HUDEP-2 (cell line): Measurements from ENCODE around the gene RHOU.
A peak's percentile ranks its signal among the peaks of the same experiment; 100 is the strongest.
"Not testable (repeated sequence)": the region's sequence is repeated elsewhere in the genome, so short reads cannot be mapped to it uniquely, and the experiment has no call there.

Experiments
- DNase-seq, 76 experiments: peaks; one replicate each; lab custom pipeline; 2025; ENCODE audit not compliant: unreplicated experiment in 76 of 76; lab: John Stamatoyannopoulos, UW

Gene RHOU

GRCh38 chr1:228734881-228735801 lies at the start of gene RHOU:
TSS of gene RHOU (plus strand) at chr1:228735479. CDS start at chr1:228735743, 264 bp downstream.
- DNase-seq: peak in 17 of 76 experiments; percentile 1 to 45 (median 11)

GRCh38 chr1:228687587-228687986 lies 47.7 kb upstream of the RHOU start:
- no peak for DNase-seq

- no peak for DNase-seq
Measured at GRCh38 chr1:228689255-228689654, 46.0 kb upstream of the RHOU start.

GRCh38 chr1:228691211-228691610 lies 44.1 kb upstream of the RHOU start:
- DNase-seq: no peak

DNA sequence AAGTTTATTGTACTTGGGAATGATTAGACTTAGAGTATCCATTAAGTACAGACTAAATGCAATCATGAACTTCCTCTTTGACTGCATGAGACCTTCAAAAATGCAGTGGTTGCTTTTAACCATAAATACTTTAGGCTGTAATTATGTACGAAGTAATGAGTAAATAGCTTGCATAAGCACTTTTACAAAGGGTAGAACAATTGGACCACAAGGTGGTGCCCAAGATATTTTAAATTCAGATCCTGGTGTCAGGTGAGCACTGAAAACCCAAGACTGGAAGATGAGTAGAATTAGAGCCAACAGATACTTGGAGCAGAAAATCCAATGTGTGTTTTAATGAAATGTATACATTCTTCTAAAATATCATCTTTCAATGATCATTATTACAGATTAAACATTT lies 43.4 kb upstream of the RHOU start:
- peak in 4 of 76 experiments; percentile 4 to 32 (median 20) for DNase-seq

- not testable (repeated sequence) for DNase-seq
Measured at GRCh38 chr1:228694447-228694846, 40.8 kb upstream of the RHOU start.

GRCh38 chr1:228695015-228695955 lies 40.0 kb upstream of the RHOU start:
- DNase-seq: no peak

DNA sequence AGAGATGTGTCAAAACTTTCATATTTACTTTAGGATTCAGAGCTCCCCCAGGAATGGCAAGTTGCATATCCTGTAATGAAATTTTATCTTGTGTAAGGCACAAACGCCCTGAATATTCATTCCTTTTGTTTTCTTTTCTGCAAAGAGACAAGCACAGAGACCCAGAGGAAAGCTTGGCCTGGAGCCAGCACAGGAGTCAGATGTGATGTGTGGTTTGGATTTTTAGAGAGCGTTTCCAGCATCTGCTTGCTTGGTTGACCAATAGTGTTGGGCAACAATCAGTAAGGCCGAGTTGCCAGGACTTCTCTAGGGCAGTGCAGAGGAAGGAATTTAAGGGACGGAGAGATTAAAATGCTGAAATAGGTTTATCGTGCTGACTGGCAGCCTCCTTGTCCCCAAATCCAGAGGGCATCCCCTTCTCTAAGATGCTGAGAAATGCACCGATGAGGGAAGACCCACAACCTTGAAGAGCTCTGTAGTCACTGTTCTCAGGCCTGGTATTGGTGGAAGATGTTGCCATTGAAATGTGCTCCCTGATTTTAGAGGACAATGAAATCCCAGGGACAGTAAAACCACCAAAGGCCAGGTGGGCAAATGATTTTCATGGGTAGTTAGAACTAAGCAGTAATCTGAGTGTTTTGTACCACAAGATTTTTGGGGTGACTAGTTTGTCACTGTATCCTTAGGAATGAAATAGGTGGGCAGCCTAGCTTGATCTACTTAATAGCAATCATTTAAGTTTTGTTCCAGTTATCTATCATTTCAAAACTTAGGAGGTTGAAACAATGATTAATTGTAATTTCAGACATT lies 37.9 kb upstream of the RHOU start:
- DNase-seq: peak in 1 of 76 experiments; percentile 2

- no peak for DNase-seq
Measured at GRCh38 chr1:228698017-228698329, 37.3 kb upstream of the RHOU start.

DNA sequence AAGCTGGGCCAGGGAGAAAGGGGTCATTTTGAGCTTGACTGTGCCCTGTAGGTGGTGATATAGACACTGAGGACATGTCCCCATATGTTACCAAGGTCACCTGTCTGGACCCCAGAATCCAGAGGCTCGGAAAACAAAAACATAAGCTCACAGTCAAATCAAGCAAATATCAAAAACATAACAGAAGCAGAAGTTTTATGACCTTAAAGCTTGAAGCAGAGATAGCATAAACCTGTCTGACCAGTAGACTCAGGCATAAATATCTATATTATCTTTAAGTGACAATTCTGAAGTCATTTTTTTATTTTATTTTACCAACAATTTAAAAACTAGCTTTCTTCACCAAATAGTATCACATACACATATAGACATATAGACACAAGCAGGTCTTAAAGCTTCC lies 32.8 kb upstream of the RHOU start:
- DNase-seq: no peak

DNA sequence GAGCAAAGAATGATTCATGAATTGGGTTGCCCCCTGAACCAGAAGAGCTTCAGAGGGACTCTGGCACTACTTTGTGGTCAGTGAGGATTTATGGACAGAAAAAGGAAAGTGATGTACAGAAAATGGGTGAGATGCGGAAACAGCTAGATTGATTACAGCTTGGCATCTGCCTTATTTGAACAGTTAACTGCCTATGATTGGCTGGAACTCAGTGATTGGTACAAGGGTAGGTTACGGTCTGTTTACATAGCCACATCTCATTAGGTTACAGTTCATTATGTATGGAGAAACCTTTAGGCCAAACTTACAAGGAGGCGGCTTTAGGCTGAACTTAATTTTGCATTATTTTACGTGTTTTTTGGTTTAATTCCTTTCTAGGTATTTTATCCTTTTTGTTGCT lies 29.0 kb upstream of the RHOU start:
- DNase-seq: no peak

DNA sequence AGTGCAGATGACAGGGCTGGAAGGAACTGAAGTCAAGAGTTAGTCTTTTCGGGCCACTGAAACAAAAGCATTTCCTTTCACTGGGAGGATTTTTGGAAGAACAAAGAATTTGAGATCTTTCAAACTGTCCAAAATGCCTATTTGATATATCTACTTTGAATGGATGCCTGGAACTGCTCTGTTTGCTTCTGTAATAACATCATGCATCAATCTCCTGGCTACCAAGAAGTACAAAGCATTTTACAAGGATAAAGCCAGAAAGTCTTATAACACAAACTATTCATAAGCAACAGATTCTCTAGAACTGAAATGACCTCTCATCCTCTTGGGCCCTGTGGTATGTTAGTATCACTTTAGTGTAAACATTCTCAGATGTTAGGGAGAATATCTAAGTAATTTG lies 18.2 kb upstream of the RHOU start:
- DNase-seq: no peak

- DNase-seq: no peak
Measured at GRCh38 chr1:228721407-228721806, 13.9 kb upstream of the RHOU start.

- no peak for DNase-seq
Measured at GRCh38 chr1:228723287-228723686, 12.0 kb upstream of the RHOU start.

DNA sequence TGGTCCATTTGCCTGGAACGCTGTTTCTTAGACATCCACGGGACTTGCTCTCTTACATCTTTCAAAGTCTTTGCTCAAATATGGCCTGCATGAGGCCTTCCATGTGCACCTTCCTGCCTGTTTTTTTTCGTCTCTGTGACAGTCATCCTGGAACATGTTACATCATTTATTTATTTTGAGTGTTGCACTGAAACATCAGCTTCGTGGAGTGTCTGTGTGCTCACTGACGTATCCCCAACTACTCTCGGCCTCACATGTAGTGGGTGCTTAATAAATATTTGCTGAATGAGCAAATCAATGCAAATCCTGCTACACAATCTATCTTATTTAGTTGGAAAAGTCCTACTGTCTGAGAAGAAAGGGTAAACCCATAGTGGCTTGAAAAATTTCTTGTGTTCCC lies 11.4 kb upstream of the RHOU start:
- no peak for DNase-seq

- no peak for DNase-seq
Measured at GRCh38 chr1:228725178-228725577, 10.1 kb upstream of the RHOU start.

DNA sequence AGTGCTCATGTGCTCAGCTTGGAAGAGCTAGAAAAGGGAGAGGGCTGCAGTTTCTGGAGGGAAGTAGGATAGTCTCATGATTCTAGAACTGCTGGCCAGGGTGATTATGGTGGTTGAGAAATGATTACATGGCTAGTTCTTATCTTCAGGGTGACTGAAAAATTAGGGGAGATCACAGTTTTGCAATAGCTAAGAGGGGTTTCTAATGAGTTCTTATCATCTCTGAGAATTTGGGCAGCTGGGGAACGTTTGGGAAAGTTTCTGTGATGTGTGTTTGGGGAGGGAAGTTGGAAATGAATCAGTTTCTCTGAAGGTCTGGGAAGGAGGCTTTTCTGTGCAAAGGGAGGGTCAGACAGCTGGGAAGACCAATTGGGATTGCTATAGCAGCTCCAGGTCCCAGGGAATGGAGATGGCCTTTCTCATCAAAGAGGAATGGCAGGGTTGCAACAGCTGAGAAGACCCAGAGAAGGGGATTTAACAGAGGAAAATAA lies 7.6 kb upstream of the RHOU start:
- no peak for DNase-seq

DNA sequence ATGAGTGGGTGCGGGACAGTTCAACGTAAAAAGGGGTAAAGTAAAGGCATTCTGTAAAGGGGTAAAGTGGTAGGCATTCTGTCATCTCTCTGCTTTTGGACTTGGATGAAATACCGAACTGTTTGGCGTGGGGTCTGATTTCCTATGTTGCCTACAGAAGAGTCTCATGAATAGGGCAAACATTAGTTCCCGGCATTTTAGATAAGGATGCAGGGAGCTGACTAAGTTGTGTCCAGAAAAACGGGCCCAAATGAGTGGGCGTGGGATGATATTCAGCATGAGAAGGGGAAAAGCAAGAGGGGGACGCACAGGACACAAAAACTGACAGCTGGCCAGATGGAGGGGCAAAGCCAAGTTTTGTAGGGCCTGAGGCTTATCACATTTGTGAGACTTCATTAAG lies 2.9 kb upstream of the RHOU start:
- DNase-seq: no peak

GRCh38 chr1:228733576-228733975 lies 1.7 kb upstream of the RHOU start:
- no peak for DNase-seq

DNA sequence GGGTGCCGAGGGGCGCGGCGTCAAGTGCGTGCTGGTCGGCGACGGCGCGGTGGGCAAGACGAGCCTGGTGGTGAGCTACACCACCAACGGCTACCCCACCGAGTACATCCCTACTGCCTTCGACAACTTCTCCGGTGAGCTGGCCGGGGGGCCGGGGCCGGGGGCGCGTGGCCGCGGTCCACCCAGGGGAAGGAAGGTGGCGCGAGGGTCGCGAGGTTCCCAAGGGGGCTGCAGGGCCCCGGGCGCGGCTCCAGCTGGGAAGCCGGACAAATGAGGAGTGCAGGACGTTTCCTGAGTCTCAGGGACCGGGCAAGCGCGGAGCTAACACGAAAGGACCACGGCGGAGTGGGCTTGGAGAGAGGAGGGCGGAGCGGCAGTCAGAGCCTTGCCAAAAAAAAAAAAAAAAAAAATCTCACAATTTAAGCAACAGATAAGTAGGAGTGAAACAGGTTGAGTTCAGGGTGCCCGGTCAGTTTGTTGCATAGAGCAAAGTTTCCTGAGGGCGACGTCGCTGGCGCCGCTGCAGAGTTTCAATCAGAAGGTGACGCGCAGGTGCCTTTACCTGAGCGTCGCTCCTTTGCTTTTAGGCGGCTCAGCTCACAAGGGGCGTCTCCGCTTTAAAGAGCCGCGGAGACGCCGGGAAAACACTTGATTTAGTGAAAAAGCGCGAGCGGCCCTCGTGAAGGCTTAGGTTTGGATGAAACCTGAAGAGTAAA lies 750 bp downstream of the RHOU start:
- no peak for DNase-seq
